RWPE1 (cell line): Measurements from ENCODE around the gene WNT2B.
A peak's percentile ranks its signal among the peaks of the same experiment; 100 is the strongest.

Experiments
- CTCF ChIA-PET: fragments of 350-600 bp; sonication (Branson Sonifier 250); formaldehyde crosslinking; extraction: SDS; loops from one replicate; lab custom pipeline; 2021; lab: Yijun Ruan, JAX
- POLR2A ChIA-PET: fragments of 400-600 bp; formaldehyde crosslinking; extraction: SDS; loops from one replicate; lab custom pipeline; 2020; ENCODE audit warnings: antibody characterized with exemption; ENCODE audit not compliant: low non-redundant PET; lab: Yijun Ruan, JAX
- DNase-seq: peaks from one replicate; pipeline ENCODE4 v3.0.0; 2012; ENCODE audit warnings: low spot score
- H3K27ac ChIP-seq: fragments of 450-650 bp; 2 replicates; pipeline ENCODE4 v1.5.1; 2017
- CTCF ChIP-seq: fragments of 450-650 bp; conservative IDR thresholded peaks from 2 replicates; pipeline ENCODE4 v1.5.1; 2017; ENCODE audit warnings: low read depth, mild to moderate bottlenecking

WNT2B gene

GRCh38 chr1:112488141-112488540, 20.6 kb upstream of the WNT2B start:
- no peak for DNase-seq
- ChIA-PET CTCF (interaction anchor here (1.6 kb wide), 1 partner anchor 22 kb away, joined by 4 read pairs; no protein-coding TSS in a partner anchor), POLR2A (interaction anchor here (0.6 kb wide), 1 partner anchor 49 kb away, joined by 3 read pairs; no protein-coding TSS in a partner anchor)
- no peak for TF ChIP-seq CTCF
- H3K27ac ChIP-seq = no peak overlapping the region

- DNase-seq = no peak
- ChIA-PET CTCF (interaction anchor here (1.0 to 2.6 kb wide), 3 partner anchors 10 to 98 kb away, joined by 3 to 8 read pairs (median 7); no protein-coding TSS in a partner anchor), POLR2A (no interaction called here)
- H3K27ac ChIP-seq = no peak overlapping the region
- no peak for TF ChIP-seq CTCF
Observed at GRCh38 chr1:112492076-112492475, 16.7 kb upstream of the WNT2B start.

- no peak for TF ChIP-seq CTCF
- no peak for DNase-seq
- POLR2A ChIA-PET = no interaction called here
- no peak overlapping the region for H3K27ac ChIP-seq
- CTCF ChIA-PET = interaction anchor here (1.3 kb wide), 1 partner anchor 12 kb away, joined by 3 read pairs; no protein-coding TSS in a partner anchor
Observed at GRCh38 chr1:112493351-112493750, 15.4 kb upstream of the WNT2B start.

- ChIA-PET POLR2A (no interaction called here), CTCF (no interaction called here)
- no peak overlapping the region for H3K27ac ChIP-seq
- no peak for TF ChIP-seq CTCF
- DNase-seq = no peak
Observed at GRCh38 chr1:112496290-112496689, 12.5 kb upstream of the WNT2B start.

- DNase-seq = peak; percentile 51
- TF ChIP-seq CTCF = peak; percentile 84
- ChIA-PET POLR2A (interaction anchor here (1.0 kb wide), 2 partner anchors 135 to 173 kb away, joined by 3 read pairs; partner anchors contain the start of gene MOV10), CTCF (interaction anchor here (0.6 to 1.8 kb wide), 21 partner anchors 9 to 898 kb away, joined by 3 to 9 read pairs (median 4); partner anchors contain the start of gene MOV10)
- peak overlapping the region; percentile 27; the same call in 1 of the 2 replicates for H3K27ac ChIP-seq
Observed at GRCh38 chr1:112501810-112502641, 6.7 kb upstream of the WNT2B start.

- no peak for DNase-seq
- ChIA-PET POLR2A (no interaction called here), CTCF (interaction anchor here (0.6 to 1.8 kb wide), 7 partner anchors 11 to 1786 kb away, joined by 3 to 9 read pairs (median 5); partner anchors contain the start of gene MOV10)
- no peak for TF ChIP-seq CTCF
- no peak overlapping the region for H3K27ac ChIP-seq
Observed at GRCh38 chr1:112502826-112503225, 5.9 kb upstream of the WNT2B start.
